HepG2 (cell line): Measurements from ENCODE around the gene AFDN. TPM values are rescaled to one million over a fixed set of nuclear protein-coding genes. Genes with fewer than 3 reads are reported as not detected.

Experiments used
- ATF7 ChIP-seq, 2 experiments: fragments of 450-650 bp in 1 of 2; sonication (generic) in 1 of 2; formaldehyde crosslinking in 1 of 2; IDR thresholded peaks; 2 replicates each; pipeline versions ENCODE4 v1.4.0 to v1.6.1; 2016 to 2020; ENCODE audit warnings: antibody characterized with exemption in 1 of 2, mild to moderate bottlenecking in 1 of 2, missing genetic modification reagents in 1 of 2
- CCAR2 ChIP-seq: fragments of 200-400 bp; formaldehyde crosslinking; optimal IDR thresholded peaks from 2 replicates; pipeline ENCODE3; 2018; ENCODE audit warnings: low read depth, mild to moderate bottlenecking, low read length, moderate library complexity
- HOMEZ ChIP-seq: IDR thresholded peaks from 2 replicates; pipeline ENCODE4 v1.6.1; 2016; ENCODE audit warnings: low read depth
- MAFK ChIP-seq, 2 experiments: IDR thresholded peaks in 1 of 2; conservative IDR thresholded peaks in 1 of 2; 2 replicates each; pipeline ENCODE4 v1.6.1; 2011; ENCODE audit warnings: improper control_type of control experiment in 2 of 2, low read length in 2 of 2
- MBNL3 ChIP-seq: fragments of 250-450 bp; sonication (Bioruptor Pico); conservative IDR thresholded peaks from 2 replicates; pipeline ENCODE4 v1.8.0; 2022; ENCODE audit warnings: mild to moderate bottlenecking, inconsistent platforms
- RBM39 ChIP-seq: fragments of 200-400 bp; formaldehyde crosslinking; IDR thresholded peaks from one replicate; pipeline ENCODE4 v1.6.1; 2018; ENCODE audit warnings: antibody characterized with exemption, mild to moderate bottlenecking, low read depth, low read length; ENCODE audit not compliant: poor library complexity, severe bottlenecking
- SKI ChIP-seq: fragments of 450-650 bp; IDR thresholded peaks from one replicate; pipeline ENCODE4 v1.6.1; 2018; ENCODE audit warnings: mild to moderate bottlenecking; ENCODE audit not compliant: partially characterized antibody
- SMYD3 ChIP-seq: sonication (generic); formaldehyde crosslinking; IDR thresholded peaks from 2 replicates; pipeline ENCODE4 v1.8.1; 2023; ENCODE audit warnings: mild to moderate bottlenecking, missing genetic modification reagents
- SRF ChIP-seq: IDR thresholded peaks from 2 replicates; pipeline ENCODE4 v1.6.1; 2011; ENCODE audit warnings: mild to moderate bottlenecking, low read depth, low read length, moderate library complexity
- THAP11 ChIP-seq: IDR thresholded peaks from 2 replicates; pipeline ENCODE4 v1.6.1; 2016; ENCODE audit warnings: missing biosample characterization, missing genetic modification reagents
- ZBTB43 ChIP-seq: sonication (generic); formaldehyde crosslinking; conservative IDR thresholded peaks from 2 replicates; pipeline ENCODE4 v1.4.0; 2020; ENCODE audit warnings: missing genetic modification reagents
- ZFAT ChIP-seq: sonication (generic); formaldehyde crosslinking; conservative IDR thresholded peaks from 2 replicates; pipeline ENCODE4 v1.8.1; 2023; ENCODE audit warnings: missing genetic modification reagents, inconsistent platforms
- ZNF20 ChIP-seq: sonication (generic); formaldehyde crosslinking; IDR thresholded peaks from 2 replicates; pipeline ENCODE4 v1.4.0; 2020; ENCODE audit warnings: mild to moderate bottlenecking, moderate library complexity, missing genetic modification reagents
- ZNF263 ChIP-seq: sonication (generic); formaldehyde crosslinking; IDR thresholded peaks from 2 replicates; pipeline ENCODE4 v1.4.0; 2020; ENCODE audit warnings: missing genetic modification reagents
- ZNF335 ChIP-seq: sonication (generic); formaldehyde crosslinking; IDR thresholded peaks from 2 replicates; pipeline ENCODE4 v1.4.0; 2020; ENCODE audit warnings: missing genetic modification reagents
- ZNF337 ChIP-seq: sonication (generic); formaldehyde crosslinking; IDR thresholded peaks from 2 replicates; pipeline ENCODE4 v1.5.1; 2020; ENCODE audit warnings: missing genetic modification reagents, low read depth, mild to moderate bottlenecking, borderline replicate concordance
- ZNF597 ChIP-seq: sonication (generic); formaldehyde crosslinking; IDR thresholded peaks from 2 replicates; pipeline ENCODE4 v1.5.0; 2020; ENCODE audit warnings: missing genetic modification reagents
- polyA plus RNA-seq, 8 experiments: library from polyadenylated mRNA; depleted of rRNA in 3 of 8; stranded (reverse) in 7 of 8; unstranded in 1 of 8; fragments of >200 nt; fragmentation: Illumina TruSeq in 4 of 8; extraction: Trizol in 4 of 8; gene quantifications; 2 replicates each; pipeline versions ENCODE4 v1.2.1 to v1.2.3, GENCODE V29; 2011 to 2016; ENCODE audit warnings: low read depth in 4 of 8, missing spikeins in 1 of 8, mixed read lengths in 1 of 8; ENCODE audit not compliant: insufficient read depth in 1 of 8
- total RNA-seq, 5 experiments: library from RNA; depleted of rRNA; stranded (reverse); fragments of >200 nt; fragmentation: Illumina TruSeq; extraction: Trizol; gene quantifications; 2 replicates each; pipeline ENCODE4 v1.2.3, GENCODE V29; 2016; ENCODE audit warnings: low read depth in 1 of 5
- TF ChIP-seq, protein P1 (sequence below): sonication (generic); formaldehyde crosslinking; IDR thresholded peaks from 2 replicates; pipeline ENCODE4 v1.5.0; 2020; ENCODE audit warnings: mild to moderate bottlenecking, missing genetic modification reagents
- TF ChIP-seq, protein P2 (sequence below): sonication (generic); formaldehyde crosslinking; IDR thresholded peaks from 2 replicates; pipeline ENCODE4 v1.4.0; 2020; ENCODE audit warnings: mild to moderate bottlenecking, missing genetic modification reagents, borderline replicate concordance

Gene AFDN
- total and polyA plus RNA-seq, 2 of the 13 experiments (the other 11 are each of a cell fraction or from before 2014, with no cell fraction given): 136 to 151 TPM

DNA sequence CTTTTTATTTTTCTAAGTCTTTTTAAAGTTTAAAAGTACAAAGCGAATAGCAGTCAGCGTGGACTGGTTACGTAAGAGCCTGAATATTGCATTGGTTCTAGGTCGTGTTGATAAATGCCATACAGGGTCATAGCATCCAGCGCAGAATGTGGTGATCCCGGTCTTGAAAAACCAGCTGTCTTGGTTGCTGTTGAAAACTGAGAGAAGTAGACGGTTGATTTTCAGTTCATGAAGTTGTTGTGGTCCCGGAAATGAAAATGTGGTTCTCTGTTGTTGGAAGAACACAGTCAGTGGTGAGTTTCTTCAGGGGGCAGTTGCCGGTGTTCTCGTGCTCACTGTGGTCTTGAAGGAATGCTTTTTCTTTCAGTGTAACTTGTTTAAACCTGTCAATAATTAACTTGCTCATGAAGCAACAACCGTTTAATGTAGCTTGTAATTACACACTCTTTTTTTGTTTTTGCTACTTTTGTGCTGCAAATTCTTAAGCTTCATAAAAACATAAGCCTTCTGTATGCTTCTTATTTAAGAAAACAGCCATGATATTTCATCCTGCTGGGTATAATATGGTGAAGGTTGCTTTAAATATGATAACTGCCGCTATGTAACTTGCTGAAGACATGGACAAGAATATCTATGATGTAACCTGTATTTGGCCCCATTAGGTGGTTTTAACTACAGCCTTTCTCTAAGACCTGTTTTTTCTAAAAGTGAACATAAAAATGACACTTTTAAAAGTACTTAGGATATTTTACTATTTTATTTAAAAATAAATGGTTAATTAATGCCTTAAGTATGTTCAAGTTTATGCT lies 106.0 kb downstream of the AFDN start (continued):
- TF ChIP-seq ATF7 (IDR thresholded peaks at IDR 0.05): peak; percentile 23; the same call in 1 of the 2 replicates
- TF ChIP-seq ATF7 (CRISPR knock-in tag; IDR thresholded peaks at IDR 0.05): no peak
- TF ChIP-seq SRF: peak; percentile 78; the same call in 1 of the 2 replicates
- no peak for TF ChIP-seq SKI
- TF ChIP-seq ZBTB43: no peak
- TF ChIP-seq ZNF20 (CRISPR knock-in tag): no peak
- TF ChIP-seq, protein P1, sequence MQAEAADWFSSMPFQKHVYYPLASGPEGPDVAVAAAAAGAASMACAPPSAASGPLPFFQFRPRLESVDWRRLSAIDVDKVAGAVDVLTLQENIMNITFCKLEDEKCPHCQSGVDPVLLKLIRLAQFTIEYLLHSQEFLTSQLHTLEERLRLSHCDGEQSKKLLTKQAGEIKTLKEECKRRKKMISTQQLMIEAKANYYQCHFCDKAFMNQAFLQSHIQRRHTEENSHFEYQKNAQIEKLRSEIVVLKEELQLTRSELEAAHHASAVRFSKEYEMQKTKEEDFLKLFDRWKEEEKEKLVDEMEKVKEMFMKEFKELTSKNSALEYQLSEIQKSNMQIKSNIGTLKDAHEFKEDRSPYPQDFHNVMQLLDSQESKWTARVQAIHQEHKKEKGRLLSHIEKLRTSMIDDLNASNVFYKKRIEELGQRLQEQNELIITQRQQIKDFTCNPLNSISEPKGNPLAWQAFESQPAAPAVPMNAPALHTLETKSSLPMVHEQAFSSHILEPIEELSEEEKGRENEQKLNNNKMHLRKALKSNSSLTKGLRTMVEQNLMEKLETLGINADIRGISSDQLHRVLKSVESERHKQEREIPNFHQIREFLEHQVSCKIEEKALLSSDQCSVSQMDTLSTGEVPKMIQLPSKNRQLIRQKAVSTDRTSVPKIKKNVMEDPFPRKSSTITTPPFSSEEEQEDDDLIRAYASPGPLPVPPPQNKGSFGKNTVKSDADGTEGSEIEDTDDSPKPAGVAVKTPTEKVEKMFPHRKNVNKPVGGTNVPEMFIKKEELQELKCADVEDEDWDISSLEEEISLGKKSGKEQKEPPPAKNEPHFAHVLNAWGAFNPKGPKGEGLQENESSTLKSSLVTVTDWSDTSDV (CRISPR knock-in tag): no peak
- no peak for TF ChIP-seq ZNF597
- TF ChIP-seq MBNL3 (CRISPR knock-in tag): no peak
- no peak for TF ChIP-seq RBM39
- TF ChIP-seq, protein P2, sequence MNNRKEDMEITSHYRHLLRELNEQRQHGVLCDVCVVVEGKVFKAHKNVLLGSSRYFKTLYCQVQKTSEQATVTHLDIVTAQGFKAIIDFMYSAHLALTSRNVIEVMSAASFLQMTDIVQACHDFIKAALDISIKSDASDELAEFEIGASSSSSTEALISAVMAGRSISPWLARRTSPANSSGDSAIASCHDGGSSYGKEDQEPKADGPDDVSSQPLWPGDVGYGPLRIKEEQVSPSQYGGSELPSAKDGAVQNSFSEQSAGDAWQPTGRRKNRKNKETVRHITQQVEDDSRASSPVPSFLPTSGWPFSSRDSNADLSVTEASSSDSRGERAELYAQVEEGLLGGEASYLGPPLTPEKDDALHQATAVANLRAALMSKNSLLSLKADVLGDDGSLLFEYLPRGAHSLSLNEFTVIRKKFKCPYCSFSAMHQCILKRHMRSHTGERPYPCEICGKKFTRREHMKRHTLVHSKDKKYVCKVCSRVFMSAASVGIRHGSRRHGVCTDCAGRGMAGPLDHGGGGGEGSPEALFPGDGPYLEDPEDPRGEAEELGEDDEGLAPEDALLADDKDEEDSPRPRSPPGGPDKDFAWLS (CRISPR knock-in tag): no peak
- peak; percentile 66 for TF ChIP-seq HOMEZ
- peak; percentile 45 for TF ChIP-seq THAP11 (CRISPR knock-in tag)
- no peak for TF ChIP-seq SMYD3 (CRISPR knock-in tag)
- TF ChIP-seq CCAR2: no peak
- TF ChIP-seq ZNF263 (CRISPR knock-in tag): no peak
- TF ChIP-seq ZNF335 (CRISPR knock-in tag): 0 out of 2 replicates have a peak, but pooled peaks have one; percentile 41
- no peak for TF ChIP-seq MAFK (conservative IDR thresholded peaks at IDR 0.05 in 1 of 2, IDR thresholded peaks at IDR 0.05 in 1 of 2; ENCODE audit: low read length in 2 of 2)
- TF ChIP-seq ZNF337 (CRISPR knock-in tag): peak; percentile 47; the same call in 1 of the 2 replicates
- TF ChIP-seq ZFAT: no peak
